Prostate gland (tissue), 2 donors: ENCODE results near the gene MKNK1.

ENCODE experiments used
- POLR2A ChIP-seq: fragments of 450-650 bp; IDR thresholded peaks from one replicate; pipeline ENCODE4 v1.6.1; 2016; ENCODE audit warnings: antibody characterized with exemption, mild to moderate bottlenecking
- POLR2AphosphoS5 ChIP-seq: sonication (generic); formaldehyde crosslinking; IDR thresholded peaks from one replicate; pipeline ENCODE4 v1.6.1; 2017; ENCODE audit warnings: antibody characterized with exemption
- TF ChIP-seq, protein P1 (sequence below), 4 experiments: fragments of 200-600 bp in 2 of 4; fragments of 450-650 bp in 2 of 4; sonication (generic) in 2 of 4; IDR thresholded peaks; 1 replicate in 3 of 4; 2 replicates in 1 of 4; pipeline ENCODE4 v1.5.1; 2016 to 2019; ENCODE audit warnings: antibody characterized with exemption in 4 of 4, mild to moderate bottlenecking in 2 of 4, moderate library complexity in 2 of 4

GRCh38 chr1:46536527-46536926, 67.5 kb downstream of the MKNK1 start:
- TF ChIP-seq, protein P1, sequence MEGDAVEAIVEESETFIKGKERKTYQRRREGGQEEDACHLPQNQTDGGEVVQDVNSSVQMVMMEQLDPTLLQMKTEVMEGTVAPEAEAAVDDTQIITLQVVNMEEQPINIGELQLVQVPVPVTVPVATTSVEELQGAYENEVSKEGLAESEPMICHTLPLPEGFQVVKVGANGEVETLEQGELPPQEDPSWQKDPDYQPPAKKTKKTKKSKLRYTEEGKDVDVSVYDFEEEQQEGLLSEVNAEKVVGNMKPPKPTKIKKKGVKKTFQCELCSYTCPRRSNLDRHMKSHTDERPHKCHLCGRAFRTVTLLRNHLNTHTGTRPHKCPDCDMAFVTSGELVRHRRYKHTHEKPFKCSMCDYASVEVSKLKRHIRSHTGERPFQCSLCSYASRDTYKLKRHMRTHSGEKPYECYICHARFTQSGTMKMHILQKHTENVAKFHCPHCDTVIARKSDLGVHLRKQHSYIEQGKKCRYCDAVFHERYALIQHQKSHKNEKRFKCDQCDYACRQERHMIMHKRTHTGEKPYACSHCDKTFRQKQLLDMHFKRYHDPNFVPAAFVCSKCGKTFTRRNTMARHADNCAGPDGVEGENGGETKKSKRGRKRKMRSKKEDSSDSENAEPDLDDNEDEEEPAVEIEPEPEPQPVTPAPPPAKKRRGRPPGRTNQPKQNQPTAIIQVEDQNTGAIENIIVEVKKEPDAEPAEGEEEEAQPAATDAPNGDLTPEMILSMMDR (IDR thresholded peaks at IDR 0.05): no peak
- no peak for TF ChIP-seq POLR2A
- TF ChIP-seq POLR2AphosphoS5: no peak
